Uterus (tissue), 2 donors: Measurements from ENCODE around the gene RAPGEF5.

ENCODE experiments used
- CTCF ChIP-seq, 4 experiments: fragments of 200-600 bp in 2 of 4; fragments of 450-650 bp in 2 of 4; sonication (generic) in 2 of 4; IDR thresholded peaks; one replicate each; pipeline ENCODE4 v1.5.1; 2016 to 2019; ENCODE audit warnings: antibody characterized with exemption in 4 of 4, mild to moderate bottlenecking in 2 of 4, moderate library complexity in 1 of 4
- POLR2A ChIP-seq, 2 donors: fragments of 450-650 bp; IDR thresholded peaks; one replicate each; pipeline ENCODE4 v1.6.1; 2016; ENCODE audit warnings: antibody characterized with exemption in 2 of 2, mild to moderate bottlenecking in 1 of 2, moderate library complexity in 1 of 2

DNA sequence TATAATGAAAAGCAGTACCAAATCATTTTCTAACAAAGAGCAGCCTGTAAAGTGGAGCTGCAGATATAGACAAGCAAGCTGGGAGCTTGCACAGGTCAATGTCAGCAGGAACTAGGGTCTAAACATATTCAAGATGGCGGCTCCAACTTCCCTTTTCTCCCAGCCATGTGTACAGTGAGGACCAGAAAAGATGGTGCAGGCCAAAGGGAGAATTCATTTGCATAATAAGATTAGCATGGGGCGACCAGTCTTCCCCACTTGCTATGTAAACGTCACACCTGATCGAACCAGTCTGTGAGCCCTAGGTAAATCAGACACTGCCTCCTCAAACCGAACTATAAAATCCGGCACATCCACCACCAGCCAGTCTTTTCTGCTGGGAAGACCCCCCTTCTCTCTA is 4.4 kb upstream of the RAPGEF5 start:
- TF ChIP-seq CTCF (IDR thresholded peaks at IDR 0.05), result no peak
- TF ChIP-seq POLR2A (IDR thresholded peaks at IDR 0.05), result no peak
